ENCODE results near the gene TMEM175.

The TMEM175 gene

GRCh38 chr4:889516-889915, 42.7 kb upstream of the TMEM175 start:
- Histone ChIP-seq H3K27ac (no peak overlapping the region), H3K27me3 (no peaks in the 10 kb centered on the region), H3K36me3 (peaks cover 100% of the 10 kb centered on the region), H3K4me3 (no peak overlapping the region), H4K20me1 (peaks cover 64% of the 10 kb centered on the region), H3K9ac (no peak overlapping the region), H3K4me2 (no peak overlapping the region), H3K9me3 (no peaks in the 10 kb centered on the region), H3K4me1 (no peaks in the 10 kb centered on the region)
- no peak for TF ChIP-seq Cebpa-rat (IDR thresholded peaks at IDR 0.05)

- TF ChIP-seq Cebpa-rat (IDR thresholded peaks at IDR 0.05): no peak
Observed at GRCh38 chr4:890036-890695, 42.1 kb upstream of the TMEM175 start.

DNA sequence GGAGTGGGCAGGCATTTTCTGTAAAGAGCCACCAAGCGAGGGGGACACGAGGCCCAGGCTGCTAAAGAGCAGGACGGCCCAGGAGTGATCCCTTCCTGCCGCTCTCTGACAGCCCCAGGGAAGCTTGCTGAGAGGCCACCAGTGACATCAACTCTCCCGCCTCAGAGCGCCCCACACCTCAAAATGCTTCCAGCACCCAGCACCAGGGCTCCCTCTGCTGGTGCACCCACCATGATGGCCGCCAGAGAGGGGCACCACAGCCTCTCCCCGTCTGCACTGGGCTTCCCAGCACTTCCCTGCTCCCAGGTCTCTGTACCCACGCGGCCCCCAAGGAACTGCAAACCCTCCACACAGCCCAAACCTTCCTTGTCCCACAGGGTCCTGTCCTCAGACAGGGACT, 40.5 kb upstream of the TMEM175 start:
- Histone ChIP-seq H3K27ac (no peak overlapping the region), H3K36me3 (peaks cover 100% of the 10 kb centered on the region), H3K9me3 (no peaks in the 10 kb centered on the region), H4K20me1 (peaks cover 58% of the 10 kb centered on the region), H3K4me3 (no peak overlapping the region), H3K4me2 (no peak overlapping the region), H3K4me1 (no peaks in the 10 kb centered on the region), H3K27me3 (no peaks in the 10 kb centered on the region), H3K9ac (no peak overlapping the region)
- no peak for TF ChIP-seq Cebpa-rat (IDR thresholded peaks at IDR 0.05)

More at GRCh38 chr4:890036-890695, 42.1 kb upstream of the TMEM175 start:
- Histone ChIP-seq H3K4me1 (no peaks in the 10 kb centered on the region), H3K27ac (no peak overlapping the region), H3K27me3 (no peaks in the 10 kb centered on the region), H3K4me2 (no peak overlapping the region), H4K20me1 (peaks cover 61% of the 10 kb centered on the region), H3K36me3 (peaks cover 100% of the 10 kb centered on the region), H3K9ac (no peak overlapping the region), H3K4me3 (no peak overlapping the region), H3K9me3 (no peaks in the 10 kb centered on the region)

DNA sequence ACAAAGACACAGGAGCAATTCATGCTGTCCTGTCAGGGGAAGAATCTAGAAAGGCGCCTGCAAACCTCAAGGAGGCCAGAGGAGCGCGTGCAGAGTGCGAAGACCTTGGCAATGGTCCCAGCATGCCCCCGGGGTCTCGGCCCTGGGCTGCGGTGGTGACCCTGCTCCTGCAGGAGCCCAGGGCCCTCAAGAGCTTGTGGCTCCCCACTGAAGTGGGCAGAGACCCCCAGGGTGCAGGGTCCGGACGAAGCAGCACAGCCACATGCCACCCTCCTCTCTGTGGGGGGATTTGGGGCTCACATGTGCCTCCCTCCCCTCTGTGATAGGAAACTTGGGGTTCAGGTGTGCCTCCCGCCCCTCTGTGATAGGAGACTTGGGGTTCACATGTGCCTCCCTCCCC, 39.5 kb upstream of the TMEM175 start:
- H3K9ac ChIP-seq: no peak overlapping the region
- no peak overlapping the region for H3K4me3 ChIP-seq
- H4K20me1 ChIP-seq: peaks cover 58% of the 10 kb centered on the region
- no peak overlapping the region for H3K27ac ChIP-seq
- no peaks in the 10 kb centered on the region for H3K27me3 ChIP-seq
- no peaks in the 10 kb centered on the region for H3K4me1 ChIP-seq
- peaks cover 100% of the 10 kb centered on the region for H3K36me3 ChIP-seq
- no peak overlapping the region for H3K4me2 ChIP-seq
- no peaks in the 10 kb centered on the region for H3K9me3 ChIP-seq
- no peak for TF ChIP-seq Cebpa-rat (IDR thresholded peaks at IDR 0.05)

- no peaks in the 10 kb centered on the region for H3K4me1 ChIP-seq
- H3K36me3 ChIP-seq: peaks cover 100% of the 10 kb centered on the region
- H3K9ac ChIP-seq: no peak overlapping the region
- no peaks in the 10 kb centered on the region for H3K9me3 ChIP-seq
- H3K27ac ChIP-seq: no peak overlapping the region
- peaks cover 61% of the 10 kb centered on the region for H4K20me1 ChIP-seq
- no peak overlapping the region for H3K4me2 ChIP-seq
- H3K27me3 ChIP-seq: no peaks in the 10 kb centered on the region
- no peak overlapping the region for H3K4me3 ChIP-seq
- no peak for TF ChIP-seq Cebpa-rat (IDR thresholded peaks at IDR 0.05)
Observed at GRCh38 chr4:893276-893994, 38.8 kb upstream of the TMEM175 start.

DNA sequence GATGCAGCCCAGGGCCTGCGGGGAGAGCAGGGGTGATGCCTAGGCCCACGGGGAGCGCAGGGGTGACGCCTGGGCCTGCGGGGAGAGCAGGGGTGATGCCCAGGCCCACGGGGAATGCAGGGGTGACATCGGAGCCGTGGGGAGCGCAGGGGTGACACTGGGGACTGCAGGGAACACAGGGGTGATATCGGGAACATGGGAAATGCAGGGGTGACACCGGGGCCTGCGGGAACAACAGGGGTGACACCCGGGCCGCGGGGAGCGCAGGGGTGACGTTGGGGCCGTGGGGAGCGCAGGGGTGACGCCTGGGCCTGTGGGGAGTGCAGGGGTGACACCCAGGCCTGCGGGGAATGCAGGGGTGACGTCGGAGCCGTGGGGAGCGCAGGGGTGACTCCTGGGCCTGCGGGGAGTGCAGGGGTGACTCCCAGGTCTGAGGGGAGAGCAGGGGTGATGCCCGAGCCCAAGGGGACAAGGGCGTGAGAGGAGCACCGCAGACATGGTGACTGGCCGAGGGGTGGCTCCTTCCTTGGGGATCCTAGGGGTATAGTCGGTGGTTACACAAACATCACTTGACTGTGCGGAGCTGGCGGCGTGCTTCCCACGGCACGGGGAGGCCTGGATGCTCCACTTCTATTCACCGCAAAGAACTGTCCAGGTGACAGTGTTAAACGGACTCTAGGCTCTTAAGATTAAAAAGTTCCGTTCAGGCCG, 38.1 kb upstream of the TMEM175 start:
- no peak for TF ChIP-seq Cebpa-rat (IDR thresholded peaks at IDR 0.05)
- H3K27ac ChIP-seq: no peak overlapping the region
- no peaks in the 10 kb centered on the region for H3K27me3 ChIP-seq
- H3K4me1 ChIP-seq: no peaks in the 10 kb centered on the region
- peaks cover 100% of the 10 kb centered on the region for H3K36me3 ChIP-seq
- peaks cover 68% of the 10 kb centered on the region for H4K20me1 ChIP-seq
- no peaks in the 10 kb centered on the region for H3K9me3 ChIP-seq
- H3K4me3 ChIP-seq: no peak overlapping the region
- H3K9ac ChIP-seq: no peak overlapping the region
- no peak overlapping the region for H3K4me2 ChIP-seq

DNA sequence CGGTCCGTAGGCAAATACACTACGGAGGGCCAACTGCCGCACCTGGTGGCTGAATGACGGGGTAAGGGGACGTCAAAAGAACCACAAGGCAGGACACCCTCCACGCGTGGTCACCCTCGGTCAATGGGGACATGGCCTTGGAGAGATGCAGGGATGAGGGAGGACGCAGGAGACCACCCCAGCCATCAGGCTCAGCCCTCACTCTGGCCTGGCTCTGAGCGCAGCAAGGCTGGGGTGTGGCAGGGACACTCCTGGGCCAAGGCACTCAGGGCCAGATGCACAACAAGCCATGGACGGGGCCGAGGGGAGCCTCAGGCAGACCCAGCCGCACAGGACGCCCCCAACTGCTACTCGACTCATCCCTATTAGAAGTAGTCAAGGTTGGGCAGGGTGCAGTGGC, 36.7 kb upstream of the TMEM175 start:
- TF ChIP-seq Cebpa-rat (IDR thresholded peaks at IDR 0.05): no peak
- peaks cover 100% of the 10 kb centered on the region for H3K36me3 ChIP-seq
- H3K4me2 ChIP-seq: no peak overlapping the region
- no peak overlapping the region for H3K9ac ChIP-seq
- no peaks in the 10 kb centered on the region for H3K4me1 ChIP-seq
- peaks cover 77% of the 10 kb centered on the region for H4K20me1 ChIP-seq
- H3K9me3 ChIP-seq: no peaks in the 10 kb centered on the region
- H3K27me3 ChIP-seq: no peaks in the 10 kb centered on the region
- no peak overlapping the region for H3K4me3 ChIP-seq
- H3K27ac ChIP-seq: no peak overlapping the region

GRCh38 chr4:896216-896615, 36.0 kb upstream of the TMEM175 start:
- H3K9me3 ChIP-seq: no peaks in the 10 kb centered on the region
- no peaks in the 10 kb centered on the region for H3K27me3 ChIP-seq
- no peak for TF ChIP-seq Cebpa-rat (IDR thresholded peaks at IDR 0.05)
- no peak overlapping the region for H3K4me3 ChIP-seq
- no peaks in the 10 kb centered on the region for H3K4me1 ChIP-seq
- no peak overlapping the region for H3K4me2 ChIP-seq
- peaks cover 79% of the 10 kb centered on the region for H4K20me1 ChIP-seq
- H3K36me3 ChIP-seq: peaks cover 100% of the 10 kb centered on the region
- H3K9ac ChIP-seq: no peak overlapping the region
- H3K27ac ChIP-seq: no peak overlapping the region

DNA sequence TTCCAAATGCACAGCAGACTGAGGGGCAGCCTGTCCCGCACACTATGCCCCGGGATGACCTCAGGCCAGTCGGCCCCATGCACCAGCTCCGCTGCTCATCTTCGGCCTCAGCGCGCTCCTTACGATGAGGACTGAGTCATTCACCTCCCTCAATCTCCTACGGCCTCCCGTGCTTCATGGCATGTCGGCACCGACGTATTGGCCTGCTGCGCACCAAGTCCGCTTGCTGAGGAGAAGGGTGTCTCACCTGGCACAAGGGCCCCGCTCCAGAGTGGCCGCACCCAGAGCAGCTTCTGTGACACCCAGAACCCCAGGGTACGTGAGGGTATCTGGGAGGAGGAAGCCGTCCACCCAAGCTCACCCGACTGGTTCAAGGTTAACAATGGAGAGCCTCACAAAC, 35.6 kb upstream of the TMEM175 start:
- no peak overlapping the region for H3K9ac ChIP-seq
- no peaks in the 10 kb centered on the region for H3K4me1 ChIP-seq
- no peak overlapping the region for H3K4me3 ChIP-seq
- H3K4me2 ChIP-seq: no peak overlapping the region
- H3K36me3 ChIP-seq: peaks cover 100% of the 10 kb centered on the region
- H4K20me1 ChIP-seq: peaks cover 79% of the 10 kb centered on the region
- TF ChIP-seq Cebpa-rat (IDR thresholded peaks at IDR 0.05): no peak
- H3K27ac ChIP-seq: no peak overlapping the region
- H3K9me3 ChIP-seq: no peaks in the 10 kb centered on the region
- no peaks in the 10 kb centered on the region for H3K27me3 ChIP-seq

DNA sequence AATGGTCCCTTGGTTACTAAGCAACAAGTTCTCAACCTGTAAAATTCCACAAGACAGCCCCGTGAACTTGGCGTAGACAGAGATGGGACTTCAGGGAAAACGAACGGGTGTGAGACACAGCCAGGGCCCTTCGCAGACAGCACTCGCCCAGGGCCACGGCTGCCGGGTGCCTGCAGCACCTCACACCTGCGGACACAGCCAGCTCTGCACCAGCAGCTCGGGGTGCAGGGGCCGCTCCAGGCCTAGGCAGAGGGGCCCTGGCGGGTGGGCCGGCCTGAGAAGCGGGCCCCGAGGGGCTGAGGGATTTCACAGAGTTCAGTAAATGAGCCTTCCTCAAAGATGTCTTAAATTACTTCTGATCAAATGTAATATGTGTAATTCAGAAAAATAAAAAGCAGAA, 34.1 kb upstream of the TMEM175 start:
- Histone ChIP-seq H3K36me3 (peaks cover 100% of the 10 kb centered on the region), H4K20me1 (peaks cover 80% of the 10 kb centered on the region), H3K9me3 (no peaks in the 10 kb centered on the region), H3K4me1 (no peaks in the 10 kb centered on the region), H3K27ac (no peak overlapping the region), H3K4me3 (no peak overlapping the region), H3K9ac (no peak overlapping the region), H3K4me2 (no peak overlapping the region), H3K27me3 (no peaks in the 10 kb centered on the region)
- TF ChIP-seq Cebpa-rat (IDR thresholded peaks at IDR 0.05): no peak
